OCI-LY3 (cell line): ENCODE results near the gene PNMA6E.

Experiments used
- EZH2phosphoT487 ChIP-seq: fragments of 200-600 bp; shearing (Covaris generic); IDR thresholded peaks from 2 replicates; pipeline ENCODE4 v1.6.1; 2018; ENCODE audit warnings: antibody characterized with exemption, mixed run types, low read depth
- TF ChIP-seq, protein P1 (sequence below): fragments of 200-600, 300-600 bp; sonication (generic); IDR thresholded peaks from 2 replicates; pipeline ENCODE4 v1.5.1; 2014; ENCODE audit warnings: antibody characterized with exemption, low read length, low read depth

DNA sequence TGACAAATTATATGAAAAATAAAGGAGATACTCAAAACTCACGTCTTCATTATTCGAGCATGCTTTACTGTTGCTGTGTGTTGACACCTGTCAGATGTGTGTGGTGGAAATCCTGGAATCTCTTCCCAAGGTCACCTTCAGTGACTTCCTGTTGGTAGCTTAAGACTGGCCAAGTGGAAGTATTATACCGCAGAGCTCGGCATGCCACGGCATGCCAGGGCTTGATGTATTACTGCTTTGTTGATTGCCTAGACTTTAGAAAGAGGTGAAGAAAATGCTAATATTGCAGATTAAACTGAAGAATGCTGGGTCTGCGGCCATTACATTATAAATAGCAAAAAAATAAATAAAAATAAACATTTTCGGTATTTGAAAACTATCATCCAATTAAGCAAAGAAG, 40.1 kb upstream of the PNMA6E start:
- TF ChIP-seq, protein P1, sequence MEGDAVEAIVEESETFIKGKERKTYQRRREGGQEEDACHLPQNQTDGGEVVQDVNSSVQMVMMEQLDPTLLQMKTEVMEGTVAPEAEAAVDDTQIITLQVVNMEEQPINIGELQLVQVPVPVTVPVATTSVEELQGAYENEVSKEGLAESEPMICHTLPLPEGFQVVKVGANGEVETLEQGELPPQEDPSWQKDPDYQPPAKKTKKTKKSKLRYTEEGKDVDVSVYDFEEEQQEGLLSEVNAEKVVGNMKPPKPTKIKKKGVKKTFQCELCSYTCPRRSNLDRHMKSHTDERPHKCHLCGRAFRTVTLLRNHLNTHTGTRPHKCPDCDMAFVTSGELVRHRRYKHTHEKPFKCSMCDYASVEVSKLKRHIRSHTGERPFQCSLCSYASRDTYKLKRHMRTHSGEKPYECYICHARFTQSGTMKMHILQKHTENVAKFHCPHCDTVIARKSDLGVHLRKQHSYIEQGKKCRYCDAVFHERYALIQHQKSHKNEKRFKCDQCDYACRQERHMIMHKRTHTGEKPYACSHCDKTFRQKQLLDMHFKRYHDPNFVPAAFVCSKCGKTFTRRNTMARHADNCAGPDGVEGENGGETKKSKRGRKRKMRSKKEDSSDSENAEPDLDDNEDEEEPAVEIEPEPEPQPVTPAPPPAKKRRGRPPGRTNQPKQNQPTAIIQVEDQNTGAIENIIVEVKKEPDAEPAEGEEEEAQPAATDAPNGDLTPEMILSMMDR, result no peak
- no peak for TF ChIP-seq EZH2phosphoT487
